Gastrocnemius medialis (tissue), 4 donors: ENCODE measurements around the gene TEAD2.

Source experiments
- POLR2A ChIP-seq, 2 donors: fragments of 450-650 bp; IDR thresholded peaks; one replicate each; pipeline ENCODE4 v1.6.1; 2017; ENCODE audit warnings: antibody characterized with exemption in 2 of 2, mild to moderate bottlenecking in 2 of 2, moderate library complexity in 2 of 2
- TF ChIP-seq, protein P1 (sequence below), 5 experiments: fragments of 450-650 bp in 3 of 5; fragments of 200-600 bp in 2 of 5; sonication (generic) in 2 of 5; IDR thresholded peaks in 4 of 5; conservative IDR thresholded peaks in 1 of 5; 1 replicate in 4 of 5; 2 replicates in 1 of 5; pipeline ENCODE4 v1.5.1; 2016 to 2019; ENCODE audit warnings: antibody characterized with exemption in 5 of 5, mild to moderate bottlenecking in 3 of 5, moderate library complexity in 3 of 5

DNA sequence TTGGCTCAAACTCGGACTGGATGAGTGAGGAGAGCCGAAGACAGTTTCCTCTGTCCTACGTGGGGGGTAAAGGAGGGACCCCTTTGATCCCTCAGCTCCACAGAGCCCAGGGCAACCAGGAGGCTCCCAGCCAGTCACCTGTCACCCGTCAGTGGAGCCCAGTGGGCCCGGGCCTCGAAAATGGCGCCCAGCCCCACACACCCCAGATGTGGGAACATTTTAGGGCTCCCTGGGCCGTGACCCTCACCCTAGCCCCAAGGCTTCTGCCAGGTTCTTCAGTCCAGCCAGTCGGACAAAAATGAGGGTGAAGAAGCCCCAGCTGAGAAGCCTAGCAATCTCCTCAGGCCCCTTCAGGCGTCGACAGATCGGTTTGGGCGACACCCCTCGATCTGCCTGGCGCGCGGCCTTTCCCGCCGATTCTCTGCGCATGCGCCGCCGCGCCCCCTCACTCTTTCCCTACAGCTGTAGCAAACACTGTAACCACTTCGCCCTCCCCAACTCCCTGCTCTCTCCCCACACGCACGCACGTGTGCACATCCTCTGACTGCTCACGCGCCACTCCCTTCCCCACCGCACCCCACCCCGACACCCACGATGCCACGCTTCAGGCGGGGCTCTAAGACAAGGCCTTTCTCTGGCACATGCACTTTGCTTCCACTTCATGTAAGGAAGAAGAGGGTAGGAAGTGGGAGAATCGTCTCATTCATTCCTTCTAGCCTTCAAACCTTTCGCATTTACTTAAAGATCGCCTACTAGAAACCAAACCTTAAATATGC is 37.2 kb downstream of the TEAD2 start, which contains the start of gene SLC6A16:
- TF ChIP-seq, protein P1, sequence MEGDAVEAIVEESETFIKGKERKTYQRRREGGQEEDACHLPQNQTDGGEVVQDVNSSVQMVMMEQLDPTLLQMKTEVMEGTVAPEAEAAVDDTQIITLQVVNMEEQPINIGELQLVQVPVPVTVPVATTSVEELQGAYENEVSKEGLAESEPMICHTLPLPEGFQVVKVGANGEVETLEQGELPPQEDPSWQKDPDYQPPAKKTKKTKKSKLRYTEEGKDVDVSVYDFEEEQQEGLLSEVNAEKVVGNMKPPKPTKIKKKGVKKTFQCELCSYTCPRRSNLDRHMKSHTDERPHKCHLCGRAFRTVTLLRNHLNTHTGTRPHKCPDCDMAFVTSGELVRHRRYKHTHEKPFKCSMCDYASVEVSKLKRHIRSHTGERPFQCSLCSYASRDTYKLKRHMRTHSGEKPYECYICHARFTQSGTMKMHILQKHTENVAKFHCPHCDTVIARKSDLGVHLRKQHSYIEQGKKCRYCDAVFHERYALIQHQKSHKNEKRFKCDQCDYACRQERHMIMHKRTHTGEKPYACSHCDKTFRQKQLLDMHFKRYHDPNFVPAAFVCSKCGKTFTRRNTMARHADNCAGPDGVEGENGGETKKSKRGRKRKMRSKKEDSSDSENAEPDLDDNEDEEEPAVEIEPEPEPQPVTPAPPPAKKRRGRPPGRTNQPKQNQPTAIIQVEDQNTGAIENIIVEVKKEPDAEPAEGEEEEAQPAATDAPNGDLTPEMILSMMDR (IDR thresholded peaks at IDR 0.05 in 4 of 5, conservative IDR thresholded peaks at IDR 0.05 in 1 of 5): no peak
- no peak for TF ChIP-seq POLR2A (IDR thresholded peaks at IDR 0.05)
